CD4-positive, alpha-beta T cell treated with Interleukin-17A for 1 hour (primary cell): ENCODE results near the gene DHRS7.

ENCODE experiments used
- DNase-seq: peaks from one replicate; pipeline ENCODE4 v3.0.0-alpha.2; 2020

Gene DHRS7

DNA sequence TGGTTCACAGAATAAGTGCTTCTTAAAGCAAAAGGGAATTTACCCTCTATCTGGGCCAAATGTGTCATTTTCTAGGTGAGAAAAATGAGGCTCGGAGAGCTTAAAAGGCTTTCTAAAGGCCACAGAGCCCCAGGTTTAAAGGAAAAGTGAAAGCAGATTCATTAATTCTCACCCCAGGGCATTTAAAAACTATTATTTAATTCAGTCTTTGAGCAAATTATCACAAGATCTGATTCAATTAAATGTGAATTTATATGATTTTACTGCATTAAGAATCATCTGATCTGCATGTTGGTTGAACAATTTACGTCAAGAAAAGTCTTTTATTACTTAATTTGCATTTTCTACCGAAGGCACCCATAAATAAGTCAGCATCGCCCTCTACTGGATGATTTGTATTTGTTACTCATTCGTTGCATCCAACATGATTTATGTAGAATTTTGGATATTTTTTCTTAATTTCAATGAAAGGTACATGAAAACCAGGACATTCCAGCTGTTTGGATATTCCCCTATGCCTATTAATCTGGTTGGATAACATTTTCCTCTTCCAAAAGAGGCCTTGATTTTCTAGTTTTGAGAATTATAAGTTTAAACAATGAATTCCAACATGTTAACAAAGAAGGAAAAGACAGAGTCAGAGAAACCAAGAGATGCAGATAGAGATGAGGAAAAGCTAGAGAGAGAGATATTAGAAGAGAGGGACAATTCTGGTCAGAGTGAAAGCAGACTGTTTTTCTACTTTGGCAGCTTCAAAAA lies 19.1 kb upstream of the DHRS7 start:
- peak; percentile 82 for DNase-seq

DNA sequence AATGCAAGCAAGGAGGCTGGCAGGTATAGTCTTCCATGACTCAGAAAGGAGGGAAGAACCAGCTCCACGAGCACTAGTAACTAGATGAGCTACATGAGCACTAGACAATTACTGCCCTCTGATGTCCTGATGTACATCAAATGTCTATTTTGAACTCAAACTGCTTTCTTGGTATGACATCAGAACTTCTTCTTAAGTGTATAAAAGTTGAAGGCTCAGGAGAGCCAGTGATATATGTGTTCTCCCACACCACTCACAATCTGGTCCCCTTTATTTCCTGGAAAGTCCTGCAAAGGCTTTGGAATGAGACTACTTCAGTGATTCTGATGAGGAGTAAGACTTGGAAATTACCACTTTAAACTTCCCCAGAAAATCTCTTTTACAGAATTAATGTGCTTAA lies 18.5 kb upstream of the DHRS7 start:
- peak; percentile 25 for DNase-seq

DNA sequence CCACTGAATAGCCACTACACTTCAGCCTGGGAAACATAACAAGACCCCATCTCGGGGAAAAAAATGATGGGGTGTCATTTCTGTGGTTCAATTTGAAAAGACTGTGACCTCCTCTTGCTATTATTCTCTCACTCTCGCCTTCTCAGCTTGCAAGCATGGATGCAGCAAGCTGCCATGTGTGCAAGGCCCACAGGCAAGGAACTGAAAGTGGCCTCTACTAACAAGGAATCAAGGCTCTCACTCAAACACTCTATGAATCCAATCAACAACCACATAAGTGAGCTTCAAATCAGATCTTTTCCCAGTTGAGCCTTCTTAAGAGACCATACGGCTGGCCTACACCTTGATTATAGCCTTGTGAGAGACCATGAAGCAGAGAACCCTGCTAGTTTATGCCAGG lies 17.9 kb upstream of the DHRS7 start:
- DNase-seq, result no peak

DNA sequence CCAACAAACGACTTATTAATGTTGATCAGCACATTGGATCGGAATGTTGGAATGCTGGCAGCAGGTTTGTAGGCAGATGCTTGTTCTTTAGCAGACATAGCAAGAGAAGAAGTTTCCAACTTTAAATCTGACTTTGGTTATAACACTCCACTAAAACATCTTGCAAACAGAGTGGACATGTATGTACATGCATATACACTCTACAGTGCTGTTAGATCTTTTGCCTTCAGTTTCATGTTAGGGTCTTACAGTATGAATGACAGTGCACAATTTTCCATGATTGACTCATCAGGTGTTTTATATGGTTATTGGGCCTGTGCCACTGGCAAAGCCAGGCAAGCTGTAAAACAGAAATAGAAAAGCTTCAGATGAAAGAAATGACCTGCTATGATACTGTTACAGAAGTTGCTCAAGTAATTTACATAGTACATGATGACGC lies 14.3 kb upstream of the DHRS7 start:
- DNase-seq, result no peak

DNA sequence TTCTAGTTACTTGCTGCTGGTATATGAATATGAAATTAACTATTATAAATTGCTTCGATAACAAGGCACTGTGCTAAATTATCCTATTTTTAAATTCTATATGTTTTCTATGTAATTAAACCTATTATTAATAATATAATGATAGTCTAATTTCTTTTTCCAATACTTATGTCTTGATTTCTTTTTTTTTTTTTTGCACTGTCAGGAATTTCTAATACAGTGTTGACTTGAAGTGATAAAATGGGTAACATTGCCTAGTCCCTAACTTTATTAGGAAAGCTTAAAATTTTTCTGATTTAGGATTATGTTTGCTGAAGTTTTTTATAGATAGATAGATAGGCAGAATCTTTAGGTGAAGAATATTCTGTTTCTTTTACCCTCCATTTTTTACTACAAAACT lies 13.6 kb upstream of the DHRS7 start:
- DNase-seq, result no peak

DNA sequence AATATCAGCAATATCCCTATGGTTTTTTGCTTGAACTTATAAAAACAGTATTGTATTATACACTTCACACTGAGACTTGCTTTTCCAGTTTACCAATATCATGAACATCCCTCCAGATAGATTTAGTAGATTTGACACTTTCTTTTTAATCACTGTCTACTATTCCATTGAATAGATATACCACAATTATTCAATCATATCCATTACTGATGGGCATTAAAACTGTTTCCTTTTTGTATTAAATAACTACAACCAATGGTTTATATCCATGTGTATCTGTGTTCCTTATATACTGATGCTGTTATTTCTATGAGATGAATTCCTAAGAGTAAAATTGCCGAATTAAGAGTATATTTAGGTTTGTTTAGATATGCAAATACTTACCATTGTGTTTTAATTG lies 13.0 kb upstream of the DHRS7 start:
- DNase-seq, result no peak

DNA sequence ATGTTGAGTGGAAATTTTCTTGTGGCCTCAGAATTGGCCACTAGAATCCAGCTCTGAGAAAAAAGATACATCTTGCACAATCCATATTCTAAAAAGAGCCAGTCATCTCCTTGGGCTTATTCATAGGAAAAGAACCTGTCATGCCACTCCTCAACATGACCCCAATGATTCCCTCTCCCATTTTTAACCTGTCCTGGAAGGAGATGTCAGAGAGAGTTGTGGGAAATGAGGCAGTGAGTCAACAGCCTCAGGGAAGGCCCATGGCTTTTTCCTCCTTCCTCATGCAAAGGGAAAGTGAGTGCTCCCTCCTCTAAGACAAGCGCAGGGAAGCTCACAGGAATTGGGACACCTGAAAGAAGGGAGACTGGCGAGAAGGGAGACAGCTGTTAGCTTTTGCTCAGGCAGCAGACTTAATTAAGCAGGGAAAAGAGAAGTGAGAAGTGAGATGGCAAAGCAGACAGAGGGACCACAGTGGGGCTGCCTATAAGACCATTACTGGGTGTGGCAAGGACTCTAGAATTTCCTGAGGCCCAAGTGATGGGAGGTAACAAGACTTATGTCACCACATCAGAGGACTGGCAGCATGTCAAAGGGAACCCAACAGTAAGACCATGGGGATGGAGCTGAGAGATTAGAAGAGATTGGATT lies 10.2 kb upstream of the DHRS7 start:
- DNase-seq, result no peak

DNA sequence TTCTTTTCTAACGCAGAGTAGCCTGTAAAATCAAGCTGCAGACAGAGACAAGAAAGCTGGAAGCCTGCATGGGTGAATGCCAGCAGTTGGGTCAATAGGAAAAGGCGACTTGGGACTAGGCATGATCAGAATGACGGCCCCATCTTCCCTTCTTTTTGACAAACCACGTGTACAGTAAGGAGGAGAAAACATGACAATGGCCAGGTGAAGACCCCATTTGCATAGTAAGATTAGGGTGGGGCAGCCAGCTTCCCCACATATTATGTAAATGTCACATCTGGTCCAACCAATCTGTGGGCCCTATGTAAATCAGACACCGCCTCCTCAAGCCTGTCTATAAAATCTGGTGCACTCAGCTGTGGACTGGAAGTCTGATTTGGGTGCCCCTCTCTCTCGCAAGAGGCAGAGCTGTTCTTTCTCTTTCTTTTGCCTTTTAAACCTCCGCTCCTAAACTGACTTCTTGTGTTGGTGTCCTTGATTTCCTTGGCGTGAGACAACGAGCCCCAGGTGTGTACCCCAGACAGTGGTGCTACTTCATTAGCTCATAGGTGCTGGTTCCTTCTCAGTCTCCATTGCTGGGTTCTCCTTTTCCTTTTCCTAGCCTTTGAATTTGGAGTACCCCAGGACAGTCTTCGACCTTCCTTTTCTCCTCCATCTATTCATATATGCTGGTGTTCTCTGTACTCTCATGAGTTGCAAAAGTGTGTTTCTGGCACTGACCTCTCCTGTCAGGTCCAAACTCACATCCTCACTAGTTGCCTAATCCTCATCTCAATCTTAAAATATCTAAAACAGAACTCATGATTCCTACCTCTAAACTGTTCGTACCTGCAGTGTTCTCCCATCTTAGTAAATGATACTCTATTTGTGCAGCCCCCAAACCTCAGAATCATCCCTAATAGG lies 9.4 kb upstream of the DHRS7 start:
- no peak for DNase-seq

DNA sequence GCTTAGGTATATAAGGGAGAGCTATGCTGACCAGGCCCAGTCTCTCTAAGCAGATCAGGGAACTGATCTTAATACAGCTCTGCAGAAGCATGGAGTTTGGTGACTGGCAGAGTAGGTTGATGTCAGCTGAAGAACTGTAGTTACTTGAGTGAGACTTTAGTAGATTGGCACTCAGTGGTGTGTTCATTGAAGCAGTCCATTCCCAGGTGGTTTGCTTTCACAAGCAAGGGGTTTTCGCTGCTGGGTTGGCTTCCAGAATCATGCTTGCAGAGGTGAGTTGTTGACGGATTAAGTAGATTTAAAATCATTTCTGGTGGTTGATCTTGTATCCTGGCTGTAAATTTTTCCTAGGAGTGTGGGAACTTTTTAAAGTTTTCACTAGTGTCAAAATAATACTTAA lies 6.5 kb upstream of the DHRS7 start:
- DNase-seq, result no peak

DNA sequence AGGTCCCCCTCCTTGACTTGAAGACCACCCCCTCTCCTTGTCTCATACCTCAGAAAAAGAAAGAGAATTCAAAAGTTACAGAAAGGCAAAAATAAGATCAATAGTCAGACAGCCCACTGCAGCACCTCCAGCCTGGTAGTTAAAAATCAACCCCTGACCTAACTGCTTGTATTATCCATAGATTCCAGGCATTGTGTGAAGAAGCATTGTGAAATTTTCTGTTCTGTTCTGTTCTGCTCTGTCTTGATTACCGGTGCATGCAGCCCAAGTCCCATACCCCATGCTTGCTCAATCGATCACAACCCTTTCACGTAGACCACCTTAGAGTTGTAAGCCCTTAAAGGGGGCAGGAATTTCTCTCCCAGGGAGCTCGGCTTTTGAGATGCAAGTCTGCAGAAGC lies 5.8 kb upstream of the DHRS7 start:
- no peak for DNase-seq

DNA sequence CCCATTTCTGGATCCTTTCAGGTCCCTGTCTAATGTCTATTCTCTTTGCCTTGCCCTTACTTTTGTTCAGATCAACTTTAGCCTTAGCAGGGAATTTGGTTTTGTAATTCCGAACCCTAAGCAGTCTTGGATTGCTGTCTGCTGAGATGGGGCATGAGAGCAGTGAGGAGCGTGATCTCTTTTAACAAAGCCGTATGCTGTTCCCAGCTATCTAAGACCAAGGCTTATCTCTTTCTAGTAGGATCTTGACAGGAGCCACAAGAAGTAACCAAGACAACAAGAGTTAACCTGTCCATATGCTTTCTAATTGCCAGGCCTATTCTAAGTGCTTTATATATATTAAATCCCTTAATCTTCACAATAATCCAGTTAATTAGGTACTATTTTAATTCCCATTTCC lies 4.5 kb upstream of the DHRS7 start:
- no peak for DNase-seq

DNA sequence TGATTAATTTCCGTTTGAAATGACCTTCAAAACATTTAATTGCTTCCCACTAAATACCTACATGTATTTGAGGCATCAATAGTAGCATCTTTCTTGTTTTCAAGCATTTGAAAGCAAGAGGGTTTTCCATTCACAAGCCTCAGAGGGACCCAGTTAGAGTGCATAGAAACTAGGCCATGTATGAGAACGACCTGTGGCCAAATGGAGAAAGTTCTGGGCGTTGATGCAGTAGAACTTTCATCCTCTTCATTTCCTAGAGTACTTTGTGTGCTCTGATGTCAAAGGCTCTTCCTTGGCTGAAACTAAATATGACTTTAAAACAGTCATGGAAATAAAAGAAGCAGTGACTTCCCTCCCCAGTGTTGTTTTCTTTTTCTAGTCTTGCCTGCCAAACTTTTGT lies 944 bp upstream of the DHRS7 start:
- DNase-seq, result peak; percentile 42

DNA sequence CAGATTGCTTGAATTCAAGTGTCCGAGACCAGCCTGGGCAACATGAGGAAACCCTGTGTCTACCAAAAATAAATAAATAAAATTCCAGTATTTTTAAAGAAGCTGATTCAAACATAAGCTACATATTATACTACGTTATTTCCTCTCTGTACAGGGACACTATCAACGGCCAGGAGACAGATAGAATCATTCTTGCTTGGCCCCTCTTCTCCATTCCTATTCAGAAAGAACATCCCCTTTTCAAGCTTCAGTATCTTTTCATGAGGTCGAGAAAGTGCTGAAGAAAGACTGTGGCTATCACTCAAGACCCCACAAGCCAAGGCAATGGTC lies 314 bp upstream of the DHRS7 start:
- no peak for DNase-seq

DNA sequence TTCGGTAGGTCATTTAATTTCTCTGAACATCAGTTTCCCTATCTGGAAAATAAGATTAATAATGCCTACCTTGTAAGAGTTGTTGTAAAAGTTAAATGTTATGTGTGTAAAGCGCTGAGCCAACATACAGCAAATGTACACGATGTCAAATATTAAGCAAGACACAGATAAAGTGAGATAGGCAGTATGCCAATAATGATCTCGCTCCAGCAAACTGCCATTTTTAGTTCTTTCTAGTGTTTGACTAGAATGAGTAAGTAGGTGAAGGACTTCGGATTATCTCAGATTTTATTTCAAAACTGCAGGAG lies 840 bp downstream of the DHRS7 start:
- DNase-seq, result no peak

DNA sequence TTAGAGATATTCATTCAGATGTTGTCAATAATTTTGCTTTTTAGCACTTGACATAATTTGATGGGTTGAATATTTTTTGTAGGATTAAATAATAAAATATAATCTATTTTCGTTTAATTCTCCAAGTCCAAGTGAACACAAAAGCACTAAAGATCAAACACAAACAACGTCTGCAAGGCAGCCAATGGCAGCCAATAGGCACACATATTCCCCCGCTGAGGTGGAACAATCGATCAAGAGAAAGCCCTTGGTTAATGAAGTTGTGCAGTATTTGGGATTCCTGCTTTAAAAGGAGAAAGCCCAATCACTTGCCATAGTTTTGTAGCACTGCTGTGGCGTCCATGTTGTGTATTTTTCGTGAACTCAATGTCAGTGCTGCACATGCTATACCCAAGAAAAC lies 1.5 kb downstream of the DHRS7 start:
- DNase-seq, result no peak

DNA sequence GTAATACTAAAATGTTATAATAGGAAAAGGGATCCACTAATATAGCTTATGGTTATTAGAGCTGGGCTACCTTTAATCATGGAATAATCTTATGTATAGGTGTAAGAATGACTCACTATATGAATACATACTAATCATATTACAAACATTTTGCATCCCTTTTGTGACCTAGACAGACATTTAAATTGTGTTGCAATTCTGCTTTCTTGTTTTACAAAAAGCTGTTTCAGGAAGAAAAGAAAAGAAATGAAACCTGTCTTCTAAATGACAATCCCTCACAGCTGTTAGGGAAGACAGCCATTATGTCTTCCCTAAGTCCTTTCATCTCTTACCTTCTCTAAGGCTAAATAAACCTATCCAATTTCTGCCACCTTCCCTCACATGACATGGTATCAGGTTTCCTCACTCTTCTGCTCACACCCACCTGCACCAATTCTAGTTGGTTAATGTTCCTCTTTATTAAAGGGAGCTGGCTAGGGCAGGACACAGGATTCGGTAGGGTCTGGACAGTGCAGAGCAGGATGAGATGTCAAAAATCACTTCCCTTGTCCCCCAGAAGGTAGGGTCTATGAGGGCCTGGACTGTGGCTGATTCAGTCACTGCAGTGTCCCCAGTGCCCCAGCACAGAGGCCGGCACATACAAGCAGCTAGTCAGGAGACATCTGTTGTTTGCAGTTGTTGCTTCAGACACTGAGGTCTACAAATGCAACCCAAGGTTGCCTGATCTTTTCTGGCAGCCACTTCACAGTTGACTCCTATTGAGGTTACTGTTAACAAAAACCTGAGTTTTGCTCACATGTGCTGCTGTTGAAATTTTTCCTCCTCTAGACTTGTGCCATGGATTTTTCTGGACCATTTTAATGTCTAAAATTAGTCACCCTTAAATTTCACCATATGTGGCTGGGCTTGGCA lies 3.7 kb downstream of the DHRS7 start:
- no peak for DNase-seq

DNA sequence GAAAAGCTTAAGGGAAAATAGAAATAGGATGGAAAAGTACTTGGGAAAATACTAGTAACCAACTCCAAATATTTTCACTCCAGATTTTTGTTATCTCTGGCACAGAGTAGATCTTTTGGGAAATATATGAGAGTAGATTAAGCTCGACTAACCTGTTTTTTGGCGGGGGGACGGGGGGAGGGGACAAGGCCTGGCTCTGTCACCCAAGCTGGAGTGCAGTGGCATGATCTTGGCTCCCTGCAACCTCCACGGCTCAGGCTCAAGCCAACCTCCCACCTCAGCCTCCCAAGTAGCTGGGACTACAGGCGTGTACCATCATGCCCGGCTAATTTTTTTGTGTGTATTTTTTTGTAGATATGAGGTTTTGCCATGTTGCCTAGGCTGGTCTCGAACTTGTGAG lies 4.8 kb downstream of the DHRS7 start:
- DNase-seq, result no peak

DNA sequence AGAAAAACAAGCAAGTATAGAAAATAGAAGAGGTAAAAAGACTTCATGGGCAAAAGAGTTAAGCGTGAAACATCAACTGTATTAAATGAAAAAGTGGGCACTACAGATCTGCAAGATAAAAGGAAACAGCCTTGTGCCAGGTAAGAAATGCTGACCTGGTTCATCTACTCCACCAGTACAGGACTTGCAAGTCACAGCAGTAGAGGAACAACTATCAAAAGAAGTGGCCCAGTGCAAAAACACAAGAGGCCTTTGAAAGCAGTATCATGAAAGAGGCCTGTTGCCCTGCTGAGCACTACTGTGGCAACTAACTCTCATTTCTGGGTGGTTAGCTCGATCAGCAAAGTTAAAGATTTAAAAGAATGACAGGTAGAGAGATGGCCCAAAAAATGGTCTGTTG lies 10.5 kb downstream of the DHRS7 start:
- DNase-seq, result no peak

DNA sequence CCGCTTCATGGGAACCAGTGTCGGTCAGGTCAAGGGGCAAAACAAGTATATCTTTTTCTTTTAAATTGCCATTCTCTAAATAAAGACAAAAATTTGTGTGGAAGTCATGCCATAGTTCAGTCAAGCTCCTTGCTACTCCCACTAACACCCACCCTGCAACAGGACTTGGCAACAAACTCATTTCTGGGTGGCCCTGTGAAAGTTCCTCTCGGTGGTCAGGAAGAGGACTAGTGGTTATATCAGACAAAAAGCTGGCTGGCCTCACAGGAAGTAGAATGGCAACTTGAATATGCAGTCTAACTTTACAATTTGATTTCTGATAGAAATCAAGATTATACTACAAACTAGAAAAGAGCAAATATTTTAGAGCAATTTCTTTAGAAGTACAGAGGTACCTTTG lies 11.2 kb downstream of the DHRS7 start:
- DNase-seq, result peak; percentile 40

DNA sequence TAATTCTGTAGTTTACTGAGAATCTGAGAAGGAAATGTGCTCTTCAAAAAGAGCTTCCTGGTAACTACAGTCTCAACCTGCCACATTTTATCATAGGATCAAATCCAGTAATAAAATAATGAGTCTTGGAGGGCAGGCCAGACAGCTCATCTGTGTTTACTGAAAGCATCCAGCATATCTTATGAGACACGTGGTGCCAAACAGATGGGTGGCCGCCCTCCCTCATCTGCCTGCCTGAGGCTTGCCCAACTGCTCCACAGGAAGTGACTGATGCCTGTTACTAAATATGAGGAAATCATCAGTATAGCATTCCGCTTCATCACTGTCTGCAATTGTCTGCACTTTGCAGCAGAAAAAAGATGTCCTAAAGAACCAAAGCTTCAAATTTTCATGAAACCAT lies 13.5 kb downstream of the DHRS7 start:
- peak; percentile 75 for DNase-seq

DNA sequence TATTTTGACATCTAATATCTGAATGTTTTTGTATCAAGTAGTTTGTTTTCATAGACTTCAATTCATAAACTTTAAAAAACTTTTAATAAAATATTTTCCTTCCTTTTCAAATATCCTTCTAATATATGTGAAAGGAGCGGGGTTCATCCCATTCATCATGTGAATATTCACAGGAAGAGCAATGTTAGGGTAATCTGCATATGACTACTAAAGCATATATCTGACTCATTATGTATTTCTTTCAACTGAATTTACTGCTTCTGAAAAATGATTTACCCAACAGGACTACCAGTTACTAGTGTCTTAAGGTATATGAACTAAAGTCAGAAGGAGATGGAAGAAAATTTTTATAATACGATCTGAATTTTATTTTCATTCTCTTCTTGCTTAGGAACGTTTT lies 30.5 kb downstream of the DHRS7 start:
- no peak for DNase-seq

DNA sequence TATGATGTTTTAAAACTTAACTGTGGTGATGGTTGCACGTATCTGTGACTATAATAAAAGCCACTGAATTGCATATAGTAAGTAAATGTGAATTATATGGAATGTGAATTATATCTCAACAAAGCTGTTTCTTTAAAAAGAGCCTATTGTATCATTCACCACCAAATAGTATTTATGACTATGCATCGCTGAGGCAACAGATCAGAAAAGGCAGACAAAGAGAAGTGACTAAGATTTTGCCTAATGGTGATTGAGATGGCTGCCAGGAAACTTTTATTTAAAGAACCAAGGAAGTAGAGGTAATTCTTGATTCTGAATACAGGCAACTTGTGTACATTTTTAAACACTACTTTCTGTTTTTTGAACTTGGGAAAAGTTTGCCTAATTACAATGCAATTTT lies 31.7 kb downstream of the DHRS7 start:
- DNase-seq, result no peak

DNA sequence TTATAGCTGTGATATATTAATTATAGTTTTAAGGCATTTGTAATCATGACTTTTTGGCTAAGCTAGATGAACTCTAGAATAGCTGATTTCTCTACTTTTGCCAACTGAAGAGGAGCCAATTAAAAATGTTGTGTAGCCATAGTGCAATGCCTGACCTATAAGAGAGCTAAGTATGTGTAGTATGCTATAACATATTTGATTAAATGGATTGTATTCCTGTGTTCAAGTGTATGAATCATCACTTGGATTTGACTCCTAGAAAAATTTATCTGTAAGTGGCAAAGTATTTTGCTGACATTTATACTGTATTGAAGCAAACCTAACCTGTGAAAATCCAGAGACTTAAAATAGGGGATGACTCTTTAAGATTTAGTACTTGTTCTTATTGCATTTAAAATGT lies 39.3 kb downstream of the DHRS7 start:
- DNase-seq, result no peak
